Measurements from ENCODE around the gene EXOC2.

EXOC2 gene

GRCh38 chr6:708237-708598 lies 15.3 kb upstream of the EXOC2 start:
- Histone ChIP-seq H3K79me2 (ENCODE audit: low read length) (no peaks in the 10 kb centered on the region), H3K4me3 (ENCODE audit: low read length) (no peak overlapping the region), H3K4me2 (ENCODE audit: low read length) (no peak overlapping the region), H3K27ac (ENCODE audit: low read length) (no peak overlapping the region), H3K9me3 (ENCODE audit: insufficient read depth, low read length) (no peaks in the 10 kb centered on the region), H3K9ac (ENCODE audit: low read length) (no peak overlapping the region), H2AFZ (ENCODE audit: low read depth, low read length) (no peak overlapping the region), H3K27me3 (ENCODE audit: low read depth, low read length) (no peaks in the 10 kb centered on the region), H3K36me3 (replicated peaks; ENCODE audit: low read depth, low read length) (no peaks in the 10 kb centered on the region), H3K4me1 (ENCODE audit: low read length) (peaks cover 24% of the 10 kb centered on the region), H4K20me1 (ENCODE audit: insufficient read depth, low read length) (no peaks in the 10 kb centered on the region)
- TF ChIP-seq, protein P1, sequence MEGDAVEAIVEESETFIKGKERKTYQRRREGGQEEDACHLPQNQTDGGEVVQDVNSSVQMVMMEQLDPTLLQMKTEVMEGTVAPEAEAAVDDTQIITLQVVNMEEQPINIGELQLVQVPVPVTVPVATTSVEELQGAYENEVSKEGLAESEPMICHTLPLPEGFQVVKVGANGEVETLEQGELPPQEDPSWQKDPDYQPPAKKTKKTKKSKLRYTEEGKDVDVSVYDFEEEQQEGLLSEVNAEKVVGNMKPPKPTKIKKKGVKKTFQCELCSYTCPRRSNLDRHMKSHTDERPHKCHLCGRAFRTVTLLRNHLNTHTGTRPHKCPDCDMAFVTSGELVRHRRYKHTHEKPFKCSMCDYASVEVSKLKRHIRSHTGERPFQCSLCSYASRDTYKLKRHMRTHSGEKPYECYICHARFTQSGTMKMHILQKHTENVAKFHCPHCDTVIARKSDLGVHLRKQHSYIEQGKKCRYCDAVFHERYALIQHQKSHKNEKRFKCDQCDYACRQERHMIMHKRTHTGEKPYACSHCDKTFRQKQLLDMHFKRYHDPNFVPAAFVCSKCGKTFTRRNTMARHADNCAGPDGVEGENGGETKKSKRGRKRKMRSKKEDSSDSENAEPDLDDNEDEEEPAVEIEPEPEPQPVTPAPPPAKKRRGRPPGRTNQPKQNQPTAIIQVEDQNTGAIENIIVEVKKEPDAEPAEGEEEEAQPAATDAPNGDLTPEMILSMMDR (IDR thresholded peaks at IDR 0.05; ENCODE audit: low read depth, low read length), result no peak
- TF ChIP-seq EZH2phosphoT487 (IDR thresholded peaks at IDR 0.05; ENCODE audit: low read depth), result no peak

- Histone ChIP-seq H3K27me3 (ENCODE audit: low read depth, low read length) (no peaks in the 10 kb centered on the region), H3K4me3 (ENCODE audit: low read length) (no peak overlapping the region), H3K4me1 (ENCODE audit: low read length) (peaks cover 24% of the 10 kb centered on the region), H3K9ac (ENCODE audit: low read length) (no peak overlapping the region), H3K27ac (ENCODE audit: low read length) (no peak overlapping the region), H4K20me1 (ENCODE audit: insufficient read depth, low read length) (no peaks in the 10 kb centered on the region), H3K79me2 (ENCODE audit: low read length) (no peaks in the 10 kb centered on the region), H3K36me3 (replicated peaks; ENCODE audit: low read depth, low read length) (no peaks in the 10 kb centered on the region), H2AFZ (ENCODE audit: low read depth, low read length) (no peak overlapping the region), H3K9me3 (ENCODE audit: insufficient read depth, low read length) (no peaks in the 10 kb centered on the region), H3K4me2 (ENCODE audit: low read length) (no peak overlapping the region)
- no peak for TF ChIP-seq EZH2phosphoT487 (IDR thresholded peaks at IDR 0.05; ENCODE audit: low read depth)
- TF ChIP-seq, protein P1 (IDR thresholded peaks at IDR 0.05; ENCODE audit: low read depth, low read length), result no peak
Observed at GRCh38 chr6:707576-708236, 14.8 kb upstream of the EXOC2 start.

DNA sequence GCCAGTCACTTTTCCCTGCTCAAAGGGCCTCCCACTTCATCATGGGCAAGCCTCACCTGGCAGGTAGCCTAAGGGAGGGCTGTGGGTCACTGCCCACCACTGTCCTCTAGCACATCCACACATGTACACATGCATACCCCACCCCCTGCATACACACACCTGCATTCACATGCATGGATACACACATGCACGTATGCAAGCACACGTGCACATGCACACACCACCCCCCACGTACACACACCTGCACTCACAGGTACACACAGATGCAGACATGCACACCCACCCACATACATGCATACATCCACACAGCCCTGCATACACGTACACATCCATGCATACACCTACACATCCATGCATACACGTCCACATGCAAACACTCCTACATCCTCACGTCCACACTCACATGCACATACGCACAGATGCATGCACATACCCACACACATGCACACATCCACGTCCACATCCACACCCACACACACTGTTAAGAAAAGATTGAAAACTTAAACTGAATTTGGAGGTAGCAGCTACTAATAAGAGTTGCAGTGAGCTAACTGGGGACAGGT lies 14.0 kb upstream of the EXOC2 start:
- no peaks in the 10 kb centered on the region for H3K79me2 ChIP-seq (ENCODE audit: low read length)
- no peak for TF ChIP-seq EZH2phosphoT487 (IDR thresholded peaks at IDR 0.05; ENCODE audit: low read depth)
- TF ChIP-seq, protein P1 (IDR thresholded peaks at IDR 0.05; ENCODE audit: low read depth, low read length), result no peak
- H3K9me3 ChIP-seq (ENCODE audit: insufficient read depth, low read length), result no peaks in the 10 kb centered on the region
- H2AFZ ChIP-seq (ENCODE audit: low read depth, low read length), result no peak overlapping the region
- H4K20me1 ChIP-seq (ENCODE audit: insufficient read depth, low read length), result no peaks in the 10 kb centered on the region
- no peaks in the 10 kb centered on the region for H3K27me3 ChIP-seq (ENCODE audit: low read depth, low read length)
- no peak overlapping the region for H3K4me3 ChIP-seq (ENCODE audit: low read length)
- no peak overlapping the region for H3K4me2 ChIP-seq (ENCODE audit: low read length)
- H3K4me1 ChIP-seq (ENCODE audit: low read length), result peaks cover 22% of the 10 kb centered on the region
- H3K36me3 ChIP-seq (replicated peaks; ENCODE audit: low read depth, low read length), result no peaks in the 10 kb centered on the region
- H3K27ac ChIP-seq (ENCODE audit: low read length), result no peak overlapping the region
- no peak overlapping the region for H3K9ac ChIP-seq (ENCODE audit: low read length)

DNA sequence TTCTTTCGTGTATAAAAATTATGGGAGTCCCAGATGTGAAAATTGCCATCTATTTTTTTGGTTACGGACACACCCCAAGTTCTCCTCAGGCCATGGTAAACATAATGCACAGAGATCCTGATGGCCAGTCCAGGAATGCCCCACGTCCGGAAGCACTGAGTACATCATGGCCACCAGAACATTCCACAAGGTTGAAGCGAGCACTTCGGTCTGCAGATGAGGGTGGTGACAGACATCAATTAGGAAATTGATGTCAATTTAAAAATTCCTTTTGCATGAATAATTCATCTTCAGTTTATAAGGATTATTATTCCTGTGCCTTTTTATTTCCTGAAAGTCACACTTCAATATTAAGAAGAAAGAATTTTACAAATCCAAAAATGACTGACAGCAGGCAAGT lies 13.2 kb upstream of the EXOC2 start:
- no peaks in the 10 kb centered on the region for H3K9me3 ChIP-seq (ENCODE audit: insufficient read depth, low read length)
- H3K4me1 ChIP-seq (ENCODE audit: low read length), result peaks cover 17% of the 10 kb centered on the region
- H3K4me2 ChIP-seq (ENCODE audit: low read length), result no peak overlapping the region
- H2AFZ ChIP-seq (ENCODE audit: low read depth, low read length), result no peak overlapping the region
- H3K27me3 ChIP-seq (ENCODE audit: low read depth, low read length), result no peaks in the 10 kb centered on the region
- H3K27ac ChIP-seq (ENCODE audit: low read length), result no peak overlapping the region
- H3K36me3 ChIP-seq (replicated peaks; ENCODE audit: low read depth, low read length), result no peaks in the 10 kb centered on the region
- no peak overlapping the region for H3K9ac ChIP-seq (ENCODE audit: low read length)
- H4K20me1 ChIP-seq (ENCODE audit: insufficient read depth, low read length), result no peaks in the 10 kb centered on the region
- no peak overlapping the region for H3K4me3 ChIP-seq (ENCODE audit: low read length)
- TF ChIP-seq, protein P1 (IDR thresholded peaks at IDR 0.05; ENCODE audit: low read depth, low read length), result no peak
- H3K79me2 ChIP-seq (ENCODE audit: low read length), result no peaks in the 10 kb centered on the region
